K562 (cell line): ENCODE results near the gene ATPAF2. TPM values are rescaled to one million over a fixed set of nuclear protein-coding genes. Genes with fewer than 3 reads are reported as not detected.

Experiments used
- CBX8 ChIP-seq: fragments of 200-600 bp; sonication (generic); IDR thresholded peaks from 2 replicates; pipeline ENCODE4 v1.6.1; 2012; ENCODE audit warnings: borderline replicate concordance, mixed run types, low read depth, mild to moderate bottlenecking, moderate library complexity, mixed read lengths, low read length, control low read depth, inconsistent platforms; ENCODE audit not compliant: poor library complexity, severe bottlenecking; ENCODE audit errors: extremely low read depth
- GMEB1 ChIP-seq: fragments of 250-450 bp; sonication (Bioruptor Pico); IDR thresholded peaks from 2 replicates; pipeline ENCODE4 v1.4.0; 2020; ENCODE audit warnings: mild to moderate bottlenecking
- MEF2A ChIP-seq: IDR thresholded peaks from 2 replicates; pipeline ENCODE4 v1.6.1; 2011; ENCODE audit warnings: low read depth, mild to moderate bottlenecking, low read length, moderate library complexity; ENCODE audit not compliant: control insufficient read depth
- THAP12 ChIP-seq: fragments of 250-450 bp; sonication (Bioruptor Pico); IDR thresholded peaks from 2 replicates; pipeline ENCODE4 v1.9.0; 2021; ENCODE audit warnings: mild to moderate bottlenecking, inconsistent platforms
- ZNF280B ChIP-seq: fragments of 250-450 bp; sonication (Bioruptor Pico); IDR thresholded peaks from 2 replicates; pipeline ENCODE4 v1.5.1; 2021; ENCODE audit warnings: mild to moderate bottlenecking
- polyA plus RNA-seq, 8 experiments: library from polyadenylated mRNA; depleted of rRNA in 4 of 8; stranded (reverse) in 5 of 8; unstranded in 3 of 8; fragments of >200 nt; fragmentation: Nextera tagmentation in 2 of 8; fragmentation: Illumina TruSeq in 1 of 8; extraction: Ambion mirVana in 2 of 8; extraction: Trizol in 1 of 8; gene quantifications; 2 replicates each; pipeline versions ENCODE4 v1.2.1 to v1.2.3, GENCODE V29; 2011 to 2014; ENCODE audit warnings: inconsistent platforms in 1 of 8, missing spikeins in 1 of 8
- total RNA-seq, 7 experiments: library from RNA; depleted of rRNA in 6 of 7; stranded (reverse); fragments of >200 nt in 6 of 7; fragmentation: Illumina TruSeq in 2 of 7; extraction: Trizol in 2 of 7; gene quantifications; 2 replicates each; pipeline versions ENCODE4 v1.2.1 to v1.2.3, GENCODE V29; 2011 to 2021; ENCODE audit warnings: low replicate concordance in 1 of 7

Gene ATPAF2
- total and polyA plus RNA-seq, 9 of the 15 experiments (the other 6 are each of a cell fraction or from before 2014, with no cell fraction given): 2.1 to 19.2 (median 11.3) TPM

- TF ChIP-seq GMEB1 (CRISPR knock-in tag) (no peak), MEF2A (no peak), THAP12 (no peak), ZNF280B (CRISPR knock-in tag) (no peak), CBX8 (no peak)
Measured at GRCh38 chr17:18011286-18011685, 27.7 kb downstream of the ATPAF2 start (continued).
